Skeletal muscle tissue (tissue), 4 donors: Measurements from ENCODE around the gene BIRC7. TPM values are rescaled to one million over a fixed set of nuclear protein-coding genes. Genes with fewer than 3 reads are reported as not detected.

ENCODE experiments used
- H3K27ac ChIP-seq: one replicate; pipeline ENCODE4 v1.7.0; 2013; ENCODE audit warnings: mild to moderate bottlenecking, low read depth, low read length, inconsistent platforms
- H3K27me3 ChIP-seq, 3 donors: one replicate each; pipeline ENCODE4 v1.7.0; 2013; ENCODE audit warnings: low read length in 3 of 3; ENCODE audit not compliant: control insufficient read depth in 3 of 3, insufficient read depth in 3 of 3
- H3K36me3 ChIP-seq, 3 donors: one replicate each; pipeline ENCODE4 v1.7.0; 2013; ENCODE audit warnings: low read length in 3 of 3; ENCODE audit not compliant: control insufficient read depth in 3 of 3, insufficient read depth in 3 of 3
- H3K4me1 ChIP-seq, 3 donors: one replicate each; pipeline ENCODE4 v1.7.0; 2013; ENCODE audit warnings: low read length in 3 of 3, mild to moderate bottlenecking in 3 of 3; ENCODE audit not compliant: control insufficient read depth in 3 of 3, insufficient read depth in 3 of 3
- H3K4me3 ChIP-seq, 3 donors: one replicate each; pipeline ENCODE4 v1.7.0; 2013; ENCODE audit warnings: low read length in 3 of 3
- H3K9ac ChIP-seq, 3 donors: one replicate each; pipeline ENCODE4 v1.7.0; 2013; ENCODE audit warnings: low read length in 3 of 3, mild to moderate bottlenecking in 3 of 3, moderate library complexity in 2 of 3, low read depth in 1 of 3
- H3K9me3 ChIP-seq, 3 donors: one replicate each; pipeline ENCODE4 v1.7.0; 2013; ENCODE audit warnings: low read length in 3 of 3; ENCODE audit not compliant: control insufficient read depth in 3 of 3
- total RNA-seq: library from RNA; depleted of rRNA; stranded (reverse); fragments of >200 nt; gene quantifications from one replicate; pipeline ENCODE4 v1.2.3, GENCODE V29; 2014
- donor health status: Osteomylitis.

The BIRC7 gene
- total RNA-seq, 1 donor from 2014 or later: not detected

DNA sequence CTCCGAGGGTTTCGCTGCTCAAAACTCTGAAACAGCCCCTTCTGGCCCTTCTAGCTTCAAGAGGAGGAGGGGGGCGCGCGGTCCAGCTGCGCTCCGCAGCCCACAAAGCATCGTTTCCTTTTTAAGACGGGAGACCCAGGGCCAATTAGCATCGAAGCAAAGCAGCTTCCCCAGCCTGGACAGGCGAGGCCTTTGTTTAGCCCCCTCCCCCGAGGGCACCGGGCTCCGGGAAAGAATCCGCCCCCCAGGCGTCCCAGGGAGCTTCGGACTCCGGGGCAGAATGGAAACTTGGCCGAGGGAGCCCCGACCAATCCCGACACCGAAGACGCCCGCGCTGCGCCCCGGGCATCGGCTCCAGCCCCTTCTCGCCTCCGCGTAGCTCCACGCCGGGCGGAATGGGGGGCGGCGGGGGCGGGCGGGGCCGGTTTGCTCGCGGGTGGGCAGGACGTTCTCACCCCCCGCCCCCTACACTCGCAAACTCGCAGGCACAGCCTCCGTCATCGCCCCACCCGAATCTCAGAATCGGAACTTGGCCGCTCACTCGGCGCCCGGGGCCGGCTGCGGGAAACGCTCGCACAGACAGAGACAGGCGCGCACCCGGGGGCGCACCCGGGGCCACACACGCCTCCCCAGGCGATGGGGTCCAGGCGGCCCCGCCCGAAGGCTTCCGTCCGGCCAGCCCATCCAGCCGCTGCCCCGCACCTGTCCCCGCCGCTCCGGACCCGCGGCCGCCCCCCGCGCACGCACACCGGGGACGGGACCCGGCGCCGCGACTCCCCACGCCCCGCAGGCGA is 17.9 kb downstream of the BIRC7 start:
- no peak overlapping the region for H3K27ac ChIP-seq
- H3K9me3 ChIP-seq: no peaks in the 10 kb centered on the region
- peaks cover 66 to 80% (median 71%) of the 10 kb centered on the region in 3 donors for H3K27me3 ChIP-seq
- no peak overlapping the region for H3K9ac ChIP-seq
- no peak overlapping the region for H3K4me3 ChIP-seq
- H3K36me3 ChIP-seq: no peaks in the 10 kb centered on the region
- peaks cover 0 to 4% (median 0%) of the 10 kb centered on the region in 3 donors for H3K4me1 ChIP-seq

DNA sequence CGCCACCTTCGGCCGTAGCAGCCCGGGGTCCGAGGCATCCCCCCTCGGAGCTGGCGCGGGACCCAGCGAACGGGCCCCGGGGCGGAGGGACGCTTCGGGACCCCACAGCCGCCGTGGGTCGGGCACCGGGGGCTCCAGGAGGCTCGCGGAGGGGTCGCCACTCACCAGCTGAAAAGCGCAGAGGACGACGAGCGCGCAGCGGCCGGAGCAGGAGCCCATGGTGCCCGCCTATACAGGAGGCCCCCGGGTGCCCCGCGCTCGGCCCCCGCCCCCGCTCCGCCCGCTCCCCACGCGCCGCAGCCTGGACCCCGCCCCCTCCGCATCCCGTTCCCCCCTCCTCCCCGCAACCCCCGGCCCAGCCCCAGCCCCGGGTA is 18.5 kb downstream of the BIRC7 start, which contains the start of gene NKAIN4:
NKAIN4 (minus strand) TSS at position 232 of the 374 bp plus-strand sequence; CDS start at position 219, 13 bp downstream.
- Histone ChIP-seq H3K36me3 (no peaks in the 10 kb centered on the region), H3K9ac (no peak within 1 kb of the TSS), H3K4me1 (peaks cover 0 to 4% (median 0%) of the 10 kb centered on the region in 3 donors), H3K9me3 (no peaks in the 10 kb centered on the region), H3K4me3 (no peak within 1 kb of the TSS), H3K27ac (no peak within 1 kb of the TSS), H3K27me3 (peaks cover 61 to 81% (median 71%) of the 10 kb centered on the region in 3 donors)

DNA sequence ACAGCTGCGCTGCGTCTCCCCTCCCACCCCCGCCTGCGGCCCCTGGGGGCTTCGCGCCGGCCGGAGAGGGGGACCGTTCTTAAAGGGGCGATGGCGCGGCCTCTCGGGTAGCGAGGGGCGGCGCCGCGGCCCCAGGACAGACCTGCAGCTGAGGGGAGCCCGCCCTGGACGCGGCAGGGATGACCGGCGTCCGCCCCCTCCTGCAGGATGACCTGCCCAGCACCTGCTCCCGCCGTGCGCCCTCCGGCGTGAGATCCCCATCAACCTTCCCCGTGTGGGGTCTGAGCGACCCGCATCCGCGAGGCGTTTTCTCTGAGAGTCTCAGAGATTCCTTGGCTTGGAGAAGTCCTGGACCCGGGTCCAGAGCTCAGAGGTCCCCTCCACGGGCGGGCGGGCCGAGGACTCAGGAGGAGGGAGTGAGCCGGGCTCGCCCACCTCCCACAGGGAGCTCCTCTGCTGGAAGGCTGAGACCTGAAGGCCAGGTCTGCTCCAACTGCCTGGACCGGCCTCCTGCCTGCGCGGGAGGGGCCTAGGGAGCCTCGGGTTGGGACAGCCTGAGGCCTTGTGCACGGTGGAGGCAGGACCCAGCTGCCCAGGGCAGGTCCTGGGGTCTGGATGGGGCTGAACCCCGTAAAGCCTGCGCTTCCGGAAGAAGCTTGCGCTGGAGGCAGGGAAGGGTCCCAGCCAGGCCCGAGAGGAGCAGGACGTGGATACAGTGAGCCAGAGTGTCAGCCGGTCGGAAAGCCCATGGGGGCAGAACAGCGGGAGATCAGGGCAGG is 19.1 kb downstream of the BIRC7 start:
- Histone ChIP-seq H3K4me1 (peaks cover 0 to 4% (median 0%) of the 10 kb centered on the region in 3 donors), H3K27ac (no peak overlapping the region), H3K27me3 (peaks cover 58 to 81% (median 72%) of the 10 kb centered on the region in 3 donors), H3K9me3 (no peaks in the 10 kb centered on the region), H3K36me3 (no peaks in the 10 kb centered on the region), H3K4me3 (no peak overlapping the region), H3K9ac (no peak overlapping the region)

DNA sequence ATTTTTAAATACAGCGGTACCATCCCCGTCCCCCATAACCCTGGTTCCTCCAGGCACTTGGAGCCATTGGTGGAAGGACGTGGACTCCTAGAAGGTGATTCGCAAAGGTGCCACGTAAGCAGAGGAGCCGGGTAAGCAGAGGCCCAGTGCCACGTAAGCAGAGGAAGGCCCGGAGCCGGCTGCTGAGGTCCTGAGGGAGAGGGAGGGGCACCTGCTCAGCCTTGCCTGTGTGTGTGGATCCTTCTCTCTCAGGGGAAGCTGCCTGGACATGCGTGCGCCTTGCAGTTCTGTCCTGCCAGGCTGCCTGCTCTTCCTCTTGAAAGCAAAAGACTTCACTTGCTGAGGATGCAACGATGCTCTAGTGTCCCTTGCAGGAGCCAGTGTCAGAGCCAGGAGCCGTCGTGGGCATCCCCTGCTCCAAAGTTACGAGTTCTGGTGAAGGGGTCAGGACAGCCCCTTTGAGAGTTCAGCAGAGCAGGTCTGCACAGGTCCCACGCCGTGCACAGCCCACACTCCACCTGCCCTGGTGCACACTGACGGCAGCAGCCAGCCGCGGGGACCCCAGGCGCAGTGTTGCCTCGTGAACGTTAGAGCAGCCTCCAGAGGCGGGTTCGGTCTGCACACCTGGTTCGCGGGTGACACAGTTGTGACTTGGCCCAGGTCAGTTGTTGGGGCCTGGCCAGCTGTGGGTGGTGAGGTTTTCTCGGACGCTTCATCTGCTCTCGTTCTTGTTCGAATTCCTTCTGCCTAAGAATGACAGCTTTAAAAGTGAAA is 20.4 kb downstream of the BIRC7 start:
- Histone ChIP-seq H3K4me1 (peaks cover 0 to 4% (median 0%) of the 10 kb centered on the region in 3 donors), H3K9ac (no peak overlapping the region), H3K9me3 (no peaks in the 10 kb centered on the region), H3K27me3 (peaks cover 62 to 87% (median 76%) of the 10 kb centered on the region in 3 donors), H3K27ac (no peak overlapping the region), H3K36me3 (no peaks in the 10 kb centered on the region), H3K4me3 (no peak overlapping the region)

DNA sequence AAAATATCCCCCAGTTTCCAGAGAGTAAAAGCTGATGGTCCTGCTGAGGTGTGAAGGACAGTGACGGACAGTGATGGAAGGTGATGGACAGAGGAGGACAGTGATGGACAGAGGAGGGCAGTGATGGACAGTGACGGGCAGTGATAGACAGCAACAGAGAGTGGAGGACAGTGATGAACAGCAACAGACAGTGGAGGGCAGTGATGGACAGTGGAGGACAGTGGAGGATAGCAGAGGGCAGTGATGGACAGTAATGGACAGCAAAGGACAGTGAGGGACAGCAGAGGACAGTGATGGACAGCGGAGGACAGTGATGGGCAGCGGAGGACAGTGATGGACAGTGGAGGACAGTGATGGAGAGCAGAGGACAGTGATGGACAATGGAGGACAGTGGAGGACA is 21.2 kb downstream of the BIRC7 start:
- Histone ChIP-seq H3K9me3 (no peaks in the 10 kb centered on the region), H3K4me3 (no peak overlapping the region), H3K4me1 (peaks cover 0 to 4% (median 0%) of the 10 kb centered on the region in 3 donors), H3K36me3 (no peaks in the 10 kb centered on the region), H3K9ac (no peak overlapping the region), H3K27ac (no peak overlapping the region), H3K27me3 (peaks cover 66 to 91% (median 81%) of the 10 kb centered on the region in 3 donors)

DNA sequence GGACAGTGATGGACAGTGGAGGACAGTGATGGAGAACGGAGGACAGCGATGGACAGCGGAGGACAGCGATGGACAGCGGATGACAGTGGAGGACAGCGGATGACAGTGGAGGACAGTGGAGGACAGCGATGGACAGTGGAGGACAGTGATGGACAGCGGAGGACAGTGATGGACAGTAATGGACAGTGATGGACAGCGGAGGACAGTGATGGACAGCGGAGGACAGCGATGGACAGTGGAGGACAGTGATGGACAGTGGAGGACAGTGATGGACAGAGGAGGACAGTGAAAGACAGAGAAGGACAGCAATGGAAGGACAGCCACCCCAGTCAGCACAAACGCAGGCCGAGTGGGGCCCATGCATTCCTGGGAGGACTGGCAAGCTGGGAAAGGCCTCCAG is 21.9 kb downstream of the BIRC7 start:
- Histone ChIP-seq H3K27me3 (peaks cover 63 to 93% (median 81%) of the 10 kb centered on the region in 3 donors), H3K4me3 (no peak overlapping the region), H3K4me1 (peaks cover 0 to 4% (median 0%) of the 10 kb centered on the region in 3 donors), H3K9ac (no peak overlapping the region), H3K27ac (no peak overlapping the region), H3K36me3 (no peaks in the 10 kb centered on the region), H3K9me3 (no peaks in the 10 kb centered on the region)

DNA sequence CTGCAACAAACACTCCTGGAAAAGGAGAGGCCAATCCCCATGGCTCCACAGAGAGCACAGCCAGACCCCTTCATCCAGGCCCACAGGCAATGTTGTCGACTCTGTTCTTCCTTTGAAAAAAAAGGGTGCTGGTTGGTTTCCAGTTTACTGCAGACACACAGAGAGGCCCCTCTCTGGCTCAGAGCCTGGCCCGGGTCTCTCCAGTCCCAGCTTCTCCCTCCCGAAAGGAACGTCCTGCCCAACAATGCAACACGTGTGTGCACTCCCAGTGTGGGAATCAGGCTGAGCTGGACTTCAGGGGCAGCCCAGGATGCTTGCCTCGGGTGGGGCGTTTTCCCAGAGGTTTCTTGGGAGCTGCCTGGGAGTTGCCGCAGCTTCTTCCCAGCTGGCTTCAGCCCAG is 23.1 kb downstream of the BIRC7 start:
- Histone ChIP-seq H3K27ac (no peak overlapping the region), H3K4me3 (no peak overlapping the region), H3K9me3 (no peaks in the 10 kb centered on the region), H3K36me3 (no peaks in the 10 kb centered on the region), H3K27me3 (peaks cover 60 to 90% (median 79%) of the 10 kb centered on the region in 3 donors), H3K9ac (no peak overlapping the region), H3K4me1 (no peaks in the 10 kb centered on the region)

DNA sequence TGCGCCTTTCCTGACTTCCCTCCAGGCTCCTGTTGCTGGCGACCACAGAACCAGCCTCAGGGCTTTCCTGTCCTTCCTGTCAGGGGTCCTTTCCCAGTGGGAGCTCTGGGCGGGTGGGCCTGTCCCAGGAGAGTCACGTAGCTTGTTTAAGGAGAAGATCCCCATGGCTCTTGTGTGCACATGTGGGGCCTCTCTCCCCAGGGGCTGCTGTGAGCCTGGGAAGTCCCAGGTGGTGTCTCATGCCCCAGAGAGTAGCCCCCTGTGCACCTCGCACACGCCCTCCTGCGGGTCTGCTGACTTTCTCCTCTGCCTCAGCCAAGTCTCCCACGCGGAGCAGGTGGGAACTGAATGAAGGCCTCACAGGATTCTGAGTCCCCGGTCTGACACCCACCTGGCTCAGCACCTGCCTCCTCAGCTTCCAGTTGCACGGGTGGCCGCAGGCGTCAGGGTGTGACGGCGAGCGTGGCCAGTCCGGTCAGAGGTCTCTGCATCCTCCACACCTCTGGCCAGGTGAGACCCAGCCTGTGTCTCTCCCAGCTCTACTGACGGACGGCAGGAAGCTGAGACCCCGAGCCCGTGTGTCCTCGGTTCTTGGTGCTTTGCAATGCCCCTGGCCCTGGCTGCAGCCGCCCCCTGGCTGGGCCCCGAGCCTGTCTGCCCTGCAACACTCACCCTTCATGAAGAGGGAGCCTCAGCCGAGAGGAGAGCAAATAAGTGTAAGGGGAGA is 24.2 kb downstream of the BIRC7 start:
- Histone ChIP-seq H3K4me1 (no peaks in the 10 kb centered on the region), H3K27ac (no peak overlapping the region), H3K36me3 (no peaks in the 10 kb centered on the region), H3K27me3 (peaks cover 67 to 93% (median 81%) of the 10 kb centered on the region in 3 donors), H3K9me3 (no peaks in the 10 kb centered on the region), H3K9ac (no peak overlapping the region), H3K4me3 (no peak overlapping the region)

DNA sequence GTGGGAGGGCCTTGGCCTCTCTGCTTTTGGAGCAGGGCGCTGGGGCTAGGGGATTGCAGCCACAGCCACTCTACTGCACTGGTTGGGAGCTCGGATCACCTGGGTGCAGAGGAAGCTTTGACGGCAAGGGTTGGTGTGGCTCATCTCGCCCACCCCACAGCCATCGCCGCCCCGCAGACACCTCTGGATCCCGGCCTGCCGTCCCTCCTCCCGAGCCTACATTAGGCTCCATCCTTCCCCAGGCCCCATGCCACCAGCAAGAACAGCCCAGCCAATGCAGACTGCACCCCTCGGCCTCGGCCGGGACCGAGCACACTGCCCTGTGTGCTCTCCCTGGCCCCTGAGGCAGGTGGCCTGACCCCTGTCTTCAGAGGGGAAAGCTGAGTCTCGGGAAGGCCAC is 24.8 kb downstream of the BIRC7 start:
- Histone ChIP-seq H3K4me1 (peaks cover 0 to under 1% (median 0%) of the 10 kb centered on the region in 3 donors), H3K27me3 (peaks cover 64 to 92% (median 80%) of the 10 kb centered on the region in 3 donors), H3K9me3 (no peaks in the 10 kb centered on the region)

More for the DNA sequence above, 24.8 kb downstream of the BIRC7 start:
- Histone ChIP-seq H3K27ac (no peak overlapping the region), H3K36me3 (no peaks in the 10 kb centered on the region), H3K9ac (no peak overlapping the region), H3K4me3 (no peak overlapping the region)
